ENCODE results near the gene ZNF394. TPM values are rescaled to one million over a fixed set of nuclear protein-coding genes. Genes with fewer than 3 reads are reported as not detected.

ZNF394 gene
- total and polyA plus RNA-seq, 2 experiments from 2014 or later, result 21.9 to 32.0 TPM

GRCh38 chr7:99448855-99449254, 51.2 kb downstream of the ZNF394 start:
- no peaks in the 10 kb centered on the region for H3K9me3 ChIP-seq (ENCODE audit: low read depth)
- no peak overlapping the region for H3K27ac ChIP-seq
- TF ChIP-seq CTCF (IDR thresholded peaks at IDR 0.05; ENCODE audit: low read depth, low read length), result no peak
- H3K27me3 ChIP-seq, result no peaks in the 10 kb centered on the region
- H3K36me3 ChIP-seq, result peaks cover 47% of the 10 kb centered on the region
- no peak for DNase-seq (ENCODE audit: low read depth in 1 of 2, low spot score in 1 of 2)
- no peaks in the 10 kb centered on the region for H3K4me1 ChIP-seq (ENCODE audit: low read depth)
- H3K4me3 ChIP-seq, result no peak overlapping the region

GRCh38 chr7:99447943-99448342, 52.1 kb downstream of the ZNF394 start:
- no peak for DNase-seq (ENCODE audit: low read depth in 1 of 2, low spot score in 1 of 2)
- TF ChIP-seq CTCF (IDR thresholded peaks at IDR 0.05; ENCODE audit: low read depth, low read length), result no peak
- no peak overlapping the region for H3K4me3 ChIP-seq

GRCh38 chr7:99446096-99446495, 54.0 kb downstream of the ZNF394 start:
- no peak for DNase-seq (ENCODE audit: low read depth in 1 of 2, low spot score in 1 of 2)
- peaks cover 37% of the 10 kb centered on the region for H3K36me3 ChIP-seq
- TF ChIP-seq CTCF (IDR thresholded peaks at IDR 0.05; ENCODE audit: low read depth, low read length), result no peak

More at GRCh38 chr7:99447943-99448342, 52.1 kb downstream of the ZNF394 start:
- Histone ChIP-seq H3K27me3 (no peaks in the 10 kb centered on the region), H3K36me3 (peaks cover 43% of the 10 kb centered on the region), H3K9me3 (ENCODE audit: low read depth) (no peaks in the 10 kb centered on the region), H3K4me1 (ENCODE audit: low read depth) (no peaks in the 10 kb centered on the region), H3K27ac (no peak overlapping the region)

More at GRCh38 chr7:99446096-99446495, 54.0 kb downstream of the ZNF394 start:
- Histone ChIP-seq H3K27ac (no peak overlapping the region), H3K4me1 (ENCODE audit: low read depth) (no peaks in the 10 kb centered on the region), H3K4me3 (no peak overlapping the region), H3K9me3 (ENCODE audit: low read depth) (no peaks in the 10 kb centered on the region), H3K27me3 (no peaks in the 10 kb centered on the region)

Other genes with a start within 250 kb of the ZNF394 start
- gene MYH16, start 227.4 kb downstream of the ZNF394 start, total RNA-seq, result not detected in 2 replicates
- gene MYH16, start 227.4 kb downstream of the ZNF394 start, polyA plus RNA-seq, result 0.09 and 0.15 TPM in 2 replicates
- gene ARPC1A, start 174.4 kb downstream of the ZNF394 start, total RNA-seq, result 198 and 216 TPM in 2 replicates
- gene ARPC1A, start 174.4 kb downstream of the ZNF394 start, polyA plus RNA-seq, result 331 and 385 TPM in 2 replicates
- gene ARPC1B, start 125.6 kb downstream of the ZNF394 start, total RNA-seq, result 38.7 and 61.7 TPM in 2 replicates
- 49.3 and 56.1 TPM in 2 replicates for gene ARPC1B, start 125.6 kb downstream of the ZNF394 start, polyA plus RNA-seq
- 130 and 181 TPM in 2 replicates for gene PDAP1, start 91.7 kb downstream of the ZNF394 start, total RNA-seq
- 75.1 and 81.0 TPM in 2 replicates for gene PDAP1, start 91.7 kb downstream of the ZNF394 start, polyA plus RNA-seq
- gene BUD31, start 91.3 kb downstream of the ZNF394 start, total RNA-seq, result 66.9 and 110 TPM in 2 replicates
- 132 and 193 TPM in 2 replicates for gene BUD31, start 91.3 kb downstream of the ZNF394 start, polyA plus RNA-seq
- gene PTCD1, start 61.5 kb downstream of the ZNF394 start, total RNA-seq, result 13.7 and 27.9 TPM in 2 replicates
- gene PTCD1, start 61.5 kb downstream of the ZNF394 start, polyA plus RNA-seq, result 6.1 and 7.8 TPM in 2 replicates
- 59.9 and 84.1 TPM in 2 replicates for gene CPSF4, start 61.3 kb downstream of the ZNF394 start, total RNA-seq
- 59.8 and 75.2 TPM in 2 replicates for gene CPSF4, start 61.3 kb downstream of the ZNF394 start, polyA plus RNA-seq
- 987 and 2,981 TPM in 2 replicates for gene ATP5MF, start 34.1 kb downstream of the ZNF394 start, total RNA-seq
- 979 and 1,270 TPM in 2 replicates for gene ATP5MF, start 34.1 kb downstream of the ZNF394 start, polyA plus RNA-seq
- gene ZNF789, start 27.4 kb downstream of the ZNF394 start, total RNA-seq, result 9.0 and 12.7 TPM in 2 replicates
- 10.2 and 15.3 TPM in 2 replicates for gene ZNF789, start 27.4 kb downstream of the ZNF394 start, polyA plus RNA-seq
- gene ZKSCAN5, start 4.4 kb upstream of the ZNF394 start, total RNA-seq, result 13.2 and 17.6 TPM in 2 replicates
- 6.2 and 12.0 TPM in 2 replicates for gene ZKSCAN5, start 4.4 kb upstream of the ZNF394 start, polyA plus RNA-seq
- 6.1 and 8.0 TPM in 2 replicates for gene FAM200A, start 51.8 kb upstream of the ZNF394 start, total RNA-seq
- gene FAM200A, start 51.8 kb upstream of the ZNF394 start, polyA plus RNA-seq, result 11.1 and 11.9 TPM in 2 replicates
- 118 and 120 TPM in 2 replicates for gene ZNF655, start 58.4 kb upstream of the ZNF394 start, total RNA-seq
- 45.9 and 48.3 TPM in 2 replicates for gene ZNF655, start 58.4 kb upstream of the ZNF394 start, polyA plus RNA-seq
- gene TMEM225B, start 98.0 kb upstream of the ZNF394 start, total RNA-seq, result 0.81 and 2.3 TPM in 2 replicates
- 0.17 and 6.3 TPM in 2 replicates for gene TMEM225B, start 98.0 kb upstream of the ZNF394 start, polyA plus RNA-seq
- gene ZSCAN25, start 116.7 kb upstream of the ZNF394 start, total RNA-seq, result 14.0 and 22.8 TPM in 2 replicates
- gene ZSCAN25, start 116.7 kb upstream of the ZNF394 start, polyA plus RNA-seq, result 9.7 and 13.8 TPM in 2 replicates
- 0.24 and 4.8 TPM in 2 replicates for gene CYP3A5, start 179.7 kb upstream of the ZNF394 start, total RNA-seq
- 0.81 and 0.95 TPM in 2 replicates for gene CYP3A5, start 179.7 kb upstream of the ZNF394 start, polyA plus RNA-seq
- not detected in 2 replicates for gene CYP3A7, start 234.9 kb upstream of the ZNF394 start, total RNA-seq
- gene CYP3A7, start 234.9 kb upstream of the ZNF394 start, polyA plus RNA-seq, result 0.14 and 0.51 TPM in 2 replicates

Data from cardiac muscle cell (in vitro differentiated cells and primary cell).